GM18909 (cell line): ENCODE results near the gene GMEB2.
"Not testable (repeated sequence)": the region's sequence is repeated elsewhere in the genome, so short reads cannot be mapped to it uniquely, and the experiment has no call there.

Source experiments
- ATAC-seq: cut with Tn5 transposase; IDR thresholded peaks from one replicate; pipeline ENCODE4 v1.9.1; 2021; ENCODE audit warnings: mild to moderate bottlenecking; ENCODE audit not compliant: unreplicated experiment, poor library complexity

GMEB2 gene

DNA sequence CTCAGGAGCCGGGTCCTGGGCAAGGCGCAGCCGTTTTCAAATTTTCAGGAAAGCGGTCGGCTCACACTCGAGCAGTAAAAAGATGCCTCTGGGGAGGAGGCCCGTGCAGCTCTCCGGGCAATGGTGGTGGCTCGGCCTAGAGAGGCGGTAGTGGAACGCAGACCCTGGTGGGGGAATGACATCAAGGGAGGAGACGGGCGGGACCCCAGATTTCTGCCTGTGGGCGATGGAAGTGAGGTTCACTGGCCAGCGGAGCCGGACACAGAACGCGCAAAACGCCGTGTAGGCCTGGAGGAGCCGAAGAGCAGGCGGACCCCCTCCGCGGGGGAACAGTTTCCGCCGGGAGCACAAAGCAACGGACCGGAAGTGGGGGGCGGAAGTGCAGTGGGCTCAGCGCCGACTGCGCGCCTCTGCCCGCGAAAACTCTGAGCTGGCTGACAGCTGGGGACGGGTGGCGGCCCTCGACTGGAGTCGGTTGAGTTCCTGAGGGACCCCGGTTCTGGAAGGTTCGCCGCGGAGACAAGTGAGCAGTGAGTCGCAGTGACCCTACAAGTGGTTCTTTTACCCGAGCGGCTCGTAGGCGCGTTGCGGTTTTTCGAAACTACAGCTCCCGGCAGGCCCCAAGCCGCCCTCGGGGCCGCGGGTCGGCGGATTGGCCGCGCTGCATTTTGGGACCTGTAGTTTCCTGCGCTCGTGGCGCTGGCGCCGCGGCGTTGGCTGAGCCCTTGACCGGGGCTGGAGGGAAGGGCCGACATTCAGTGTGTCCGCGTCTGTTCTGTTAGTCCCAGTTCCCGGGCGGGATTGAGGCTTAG is 31.2 kb upstream of the GMEB2 start, which contains the start of gene RTEL1:
RTEL1 (plus strand) TSS at position 376 of the 812 bp plus-strand sequence. CDS start 1,091 bp downstream, outside the sequence.
- peak; percentile 85 for ATAC-seq

- no peak for ATAC-seq
Measured at GRCh38 chr20:63657260-63657936, 30.5 kb upstream of the GMEB2 start.

- ATAC-seq: no peak
Measured at GRCh38 chr20:63656451-63656850, 29.6 kb upstream of the GMEB2 start.

GRCh38 chr20:63655249-63655648 is 28.3 kb upstream of the GMEB2 start:
- no peak for ATAC-seq

DNA sequence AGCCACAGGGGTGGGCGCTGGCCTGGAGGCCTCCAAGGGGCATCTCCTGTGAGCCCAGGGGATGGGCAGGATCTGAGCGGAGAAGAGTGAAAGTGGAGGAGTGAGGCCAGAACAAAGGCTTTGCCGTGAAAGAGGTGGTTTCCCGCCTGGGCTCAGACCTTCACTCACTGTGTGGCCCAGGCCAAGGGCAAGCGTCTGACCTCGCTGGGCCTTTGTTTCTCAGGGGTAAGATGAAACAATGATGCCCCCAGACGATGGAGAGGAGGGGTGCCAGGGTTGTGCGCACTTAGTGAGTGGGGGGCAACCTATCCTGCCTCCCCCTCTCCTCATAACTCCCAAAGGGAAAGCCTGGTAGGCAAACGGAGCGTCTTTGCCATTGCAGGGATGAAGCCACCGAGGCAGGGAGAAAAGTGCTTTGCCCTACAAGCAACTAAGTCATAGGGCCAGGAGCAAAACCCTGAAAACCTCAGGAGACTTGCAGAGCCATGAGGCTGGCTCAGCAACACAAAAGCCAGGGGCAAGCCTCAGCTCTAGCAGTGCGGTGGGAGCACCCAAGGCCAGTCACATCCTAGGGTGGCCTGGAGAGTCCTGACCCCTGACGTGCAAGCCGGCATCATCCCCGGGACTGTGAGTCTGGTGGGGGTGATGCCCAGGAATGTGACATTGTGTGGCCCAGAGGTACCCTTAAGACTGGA is 27.2 kb upstream of the GMEB2 start:
- no peak for ATAC-seq

DNA sequence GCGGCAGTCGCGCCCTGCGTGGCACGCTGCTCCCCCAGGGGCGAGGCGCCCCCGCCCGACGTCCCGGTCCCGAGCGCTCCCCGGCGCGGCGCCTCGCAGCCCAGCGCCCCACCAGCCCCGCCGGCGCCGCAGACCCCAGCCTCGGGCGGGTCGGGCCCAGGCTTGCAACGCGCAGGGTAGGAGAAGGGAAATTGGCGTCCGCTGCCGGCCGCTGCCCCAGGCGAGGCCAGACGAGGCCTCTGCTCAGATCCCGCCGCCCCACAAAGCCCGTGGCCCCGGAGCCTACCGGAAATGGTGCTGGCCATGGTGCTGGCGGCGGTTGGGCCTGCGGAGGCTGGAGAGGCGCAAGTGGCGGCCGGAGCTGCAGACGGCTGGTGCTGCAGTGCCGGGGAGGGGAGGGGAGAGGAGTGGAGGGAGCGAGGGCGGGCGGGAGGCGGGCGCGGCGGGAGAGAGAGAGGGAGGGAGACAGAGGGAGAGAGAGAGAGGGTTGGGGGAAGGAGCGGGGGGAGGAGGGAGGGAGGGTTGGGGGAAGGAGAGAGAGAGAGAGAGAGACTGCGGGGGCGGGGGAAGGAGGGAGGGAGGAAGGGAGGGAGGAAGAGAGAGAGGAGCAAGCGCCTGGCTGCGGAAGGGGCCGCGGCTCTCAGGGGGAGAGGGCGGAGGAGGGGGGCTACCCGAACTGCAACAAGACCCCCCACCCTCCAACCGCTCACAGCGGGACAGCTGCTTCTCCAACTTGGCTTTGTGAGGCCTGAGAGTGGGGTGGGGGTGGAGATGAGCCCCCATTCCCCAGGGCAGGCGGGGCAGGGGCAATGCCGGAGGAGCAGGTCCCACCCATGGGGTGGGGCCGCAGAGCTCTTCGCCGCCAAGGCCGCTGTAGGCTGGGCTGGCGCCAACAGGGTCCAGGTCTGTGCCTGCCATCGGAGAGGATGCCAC is 26.4 kb upstream of the GMEB2 start, which contains the start of gene STMN3:
STMN3 (minus strand) TSS at position 384 of the 933 bp plus-strand sequence; CDS start at position 305, 79 bp downstream.
- ATAC-seq: no peak

DNA sequence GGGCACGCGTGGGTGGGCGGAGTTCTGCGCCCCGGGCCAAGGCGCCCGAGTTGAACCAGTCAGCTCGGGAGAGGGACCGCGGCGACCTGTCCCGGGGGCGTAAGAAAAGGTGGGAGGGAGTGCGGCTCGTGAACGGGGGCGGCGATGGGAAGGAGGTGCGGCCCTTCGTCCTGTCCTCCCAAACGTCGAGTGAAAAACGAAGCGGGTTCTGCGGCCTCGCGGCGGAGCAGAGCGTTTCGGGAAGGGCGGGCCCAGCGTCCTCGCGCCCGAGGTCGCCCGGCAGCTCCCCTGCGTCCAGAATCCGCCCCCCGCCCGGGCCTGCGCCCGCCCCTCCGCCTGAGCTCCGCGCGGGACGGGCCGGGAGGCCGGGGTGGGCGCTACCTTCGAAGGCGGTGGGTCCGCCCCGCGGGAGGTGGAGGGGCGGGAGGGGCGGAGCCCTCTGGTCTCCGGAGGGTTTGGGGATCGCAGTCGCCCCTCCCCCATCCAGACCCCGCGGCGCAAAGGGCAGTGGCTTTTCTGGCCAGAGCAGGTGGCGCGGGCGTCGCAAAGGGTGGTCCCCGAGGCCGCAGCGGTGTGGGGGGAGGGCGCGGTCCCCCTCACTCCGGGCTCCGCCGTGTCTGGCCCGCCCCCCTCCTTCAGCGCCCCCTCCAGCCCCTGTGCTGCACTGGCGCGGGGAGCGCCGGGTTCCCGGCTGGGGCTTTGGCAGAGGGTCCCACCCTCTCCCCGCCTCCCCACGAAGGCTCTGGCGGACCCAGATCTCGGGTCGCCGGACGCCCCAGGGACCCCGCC is 25.5 kb upstream of the GMEB2 start:
- ATAC-seq: no peak

DNA sequence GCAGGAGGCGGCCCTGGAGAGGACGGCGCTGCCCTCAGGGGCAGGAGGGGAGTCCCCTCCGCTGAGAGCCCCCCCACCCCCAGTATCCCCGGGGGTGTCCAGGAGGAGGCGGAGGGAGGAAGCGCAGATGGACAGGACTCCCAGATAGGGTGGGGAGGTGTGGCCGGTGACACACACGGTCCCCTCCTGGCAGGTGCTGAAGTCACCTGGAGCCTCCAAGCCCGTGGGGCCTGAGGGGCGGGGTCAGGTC is 25.0 kb upstream of the GMEB2 start:
- no peak for ATAC-seq

DNA sequence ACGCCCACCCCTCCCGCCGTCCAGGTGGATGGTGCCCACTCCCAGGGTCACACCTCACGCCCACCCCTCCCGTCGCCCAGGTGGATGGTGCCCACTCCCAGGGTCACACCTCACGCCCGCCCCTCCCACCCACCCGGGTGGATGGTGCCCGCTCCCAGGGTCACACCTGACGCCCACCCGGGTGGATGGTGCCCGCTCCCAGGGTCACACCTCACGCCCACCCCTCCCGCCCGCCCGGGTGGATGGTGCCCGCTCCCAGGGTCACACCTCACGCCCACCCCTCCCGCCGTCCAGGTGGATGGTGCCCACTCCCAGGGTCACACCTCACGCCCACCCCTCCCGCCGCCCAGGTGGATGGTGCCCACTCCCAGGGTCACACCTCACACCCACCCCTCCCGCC is 23.6 kb upstream of the GMEB2 start:
- ATAC-seq: not testable (repeated sequence)

DNA sequence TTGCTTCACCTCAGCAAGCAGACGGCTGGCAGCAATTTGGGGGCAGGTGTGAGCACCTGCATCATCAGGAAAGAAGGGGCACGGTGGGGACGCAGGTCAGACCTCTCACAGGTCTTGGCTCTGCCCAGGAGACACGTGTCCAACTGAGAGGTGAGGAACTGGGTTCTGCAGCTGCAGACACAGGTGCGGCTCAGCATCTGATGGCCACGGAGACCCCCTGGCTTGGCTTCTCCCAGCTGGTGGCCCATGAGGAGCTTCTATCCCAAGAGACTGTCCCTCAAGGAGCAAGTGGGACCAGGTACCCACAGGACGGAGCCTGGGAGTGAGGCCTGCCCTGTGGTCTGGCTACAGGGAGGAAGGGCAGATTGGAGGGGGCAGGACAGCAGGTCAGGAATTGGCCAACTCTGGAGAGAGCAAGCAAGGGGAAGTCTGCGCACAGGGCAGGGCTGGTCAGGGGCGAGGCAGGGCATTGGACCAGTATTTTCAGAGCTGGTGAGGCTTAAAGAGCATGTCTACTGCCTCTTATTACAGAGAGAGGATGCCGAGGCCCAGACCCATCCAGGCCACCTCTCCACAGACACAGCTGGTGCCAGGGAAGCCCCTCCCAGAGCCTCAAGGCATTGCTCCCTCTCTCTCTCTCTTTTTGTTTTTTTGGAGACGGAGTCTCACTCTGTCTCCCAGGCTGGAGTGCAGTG is 22.1 kb upstream of the GMEB2 start:
- ATAC-seq: no peak

DNA sequence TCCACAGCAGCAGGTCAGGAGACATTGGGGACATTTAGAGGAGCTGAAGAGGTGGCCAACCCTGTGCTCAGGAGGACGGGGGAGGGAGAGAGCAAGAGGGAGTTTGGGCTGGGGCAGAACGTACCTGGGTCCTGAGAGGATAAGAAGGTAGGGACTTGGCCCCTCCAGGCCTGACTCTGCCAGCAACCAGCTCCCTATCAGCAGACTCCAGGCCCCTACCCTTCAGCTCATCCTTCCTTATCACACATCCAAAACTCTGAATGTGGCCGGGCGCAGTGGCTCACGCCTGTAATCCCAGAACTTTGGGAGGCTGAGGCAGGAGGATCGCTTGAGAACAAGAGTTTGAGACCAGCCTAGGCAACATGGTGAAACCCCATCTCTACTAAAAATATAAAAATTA is 21.3 kb upstream of the GMEB2 start:
- no peak for ATAC-seq

GRCh38 chr20:63645218-63645617 is 18.3 kb upstream of the GMEB2 start:
- no peak for ATAC-seq

- no peak for ATAC-seq
Measured at GRCh38 chr20:63643946-63644345, 17.0 kb upstream of the GMEB2 start.

DNA sequence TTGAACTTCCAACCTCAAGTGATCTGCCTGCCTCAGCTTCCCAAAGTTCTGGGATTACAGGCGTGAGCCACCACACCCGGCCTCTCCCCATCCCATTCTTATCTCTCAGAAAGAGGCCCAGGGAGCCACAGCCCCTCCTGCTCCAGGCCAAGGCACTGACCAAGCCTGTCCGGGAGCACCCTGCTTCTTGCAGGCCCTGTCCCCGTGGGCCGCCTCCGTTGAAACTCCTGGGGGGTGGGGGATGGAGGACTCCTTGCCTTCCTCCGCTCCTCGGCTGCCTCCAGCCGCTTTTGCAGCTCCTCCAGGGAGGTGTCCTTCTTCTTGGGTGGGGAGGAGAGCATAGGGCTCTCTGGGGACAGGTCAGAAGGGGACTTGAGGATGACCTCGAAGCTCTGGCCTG is 16.6 kb upstream of the GMEB2 start:
- ATAC-seq: no peak

- ATAC-seq: no peak
Measured at GRCh38 chr20:63642527-63643247, 15.8 kb upstream of the GMEB2 start.

GRCh38 chr20:63641792-63642523 is 15.1 kb upstream of the GMEB2 start:
- peak; percentile 71 for ATAC-seq

DNA sequence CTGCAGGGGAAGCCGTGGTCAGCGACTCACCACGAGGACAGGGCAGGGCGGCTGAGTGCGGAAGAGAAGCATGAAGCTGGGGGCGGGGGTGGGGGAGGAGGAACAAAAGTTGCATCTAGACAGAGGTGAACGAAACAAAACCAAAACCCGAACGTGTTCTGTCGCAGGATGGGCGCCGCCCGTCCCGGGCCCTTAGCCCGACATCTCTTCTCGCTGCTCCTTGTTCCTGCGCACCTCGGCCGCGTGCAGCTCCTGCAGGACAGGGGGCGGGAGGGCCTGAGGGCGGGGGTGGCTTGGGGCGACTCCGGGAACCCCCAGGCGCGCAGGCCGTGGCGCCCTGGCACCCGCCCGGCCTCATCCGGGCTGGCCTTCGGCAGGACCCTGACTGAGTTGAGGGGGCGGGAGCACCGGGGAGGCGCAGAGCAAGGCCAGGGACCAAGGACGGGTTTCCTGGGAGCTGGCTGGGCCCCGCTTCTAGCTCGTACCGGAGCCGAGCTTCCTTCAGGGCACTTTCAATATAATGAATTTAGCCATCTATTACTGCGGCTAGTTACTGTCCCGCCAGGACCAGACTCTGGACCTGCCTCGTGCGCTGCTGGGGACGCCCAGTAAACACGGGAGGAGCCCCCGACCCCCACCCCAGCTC is 14.4 kb upstream of the GMEB2 start:
- ATAC-seq: peak; percentile 22
